ENCODE results near the gene SMCO1. TPM values are rescaled to one million over a fixed set of nuclear protein-coding genes. Genes with fewer than 3 reads are reported as not detected.
A peak's percentile ranks its signal among the peaks of the same experiment; 100 is the strongest.
"Not testable (repeated sequence)": the region's sequence is repeated elsewhere in the genome, so short reads cannot be mapped to it uniquely, and the experiment has no call there.

SMCO1 gene
- total RNA-seq, 3 donors from 2014 or later (not counting 1 experiment from before 2014, with no cell fraction given), result not detected

GRCh38 chr3:196513697-196514349 is 1.3 kb downstream of the SMCO1 start:
- intact Hi-C loops (cut with micrococcal nuclease), result no loop called here
- H3K4me1 Mint-ChIP-seq, result no peaks in the 10 kb centered on the region
- no peak overlapping the region for H3K27ac ChIP-seq (ENCODE audit: low read length)
- H3K4me3 ChIP-seq (ENCODE audit: low read length), result no peak overlapping the region
- peaks cover under 1% of the 10 kb centered on the region for H3K36me3 Mint-ChIP-seq
- peaks cover 5% of the 10 kb centered on the region in 2 donors for H3K27me3 Mint-ChIP-seq (ENCODE audit: low read depth in 2 of 2)
- 95% methylated on average over 8 of the region's 8 CpGs for WGBS (ENCODE audit: insufficient coverage)
- no peaks in the 10 kb centered on the region for H3K36me3 ChIP-seq (ENCODE audit: control insufficient read depth, insufficient read depth, low read length)
- H3K4me3 Mint-ChIP-seq, result no peak overlapping the region
- no peak overlapping the region for H3K27ac Mint-ChIP-seq
- DNase-seq, result no peak
- no peaks in the 10 kb centered on the region for H3K27me3 ChIP-seq (ENCODE audit: control insufficient read depth, insufficient read depth, low read length)
- H3K9me3 Mint-ChIP-seq, result no peaks in the 10 kb centered on the region
- H3K4me1 ChIP-seq (ENCODE audit: control insufficient read depth, insufficient read depth, low read length), result no peaks in the 10 kb centered on the region
- no peak for TF ChIP-seq CTCF (IDR thresholded peaks at IDR 0.05)
- peaks cover 18% of the 10 kb centered on the region for H3K9me3 ChIP-seq (ENCODE audit: control insufficient read depth, insufficient read depth, low read length)
- ATAC-seq, result no peak

- H3K27me3 Mint-ChIP-seq (ENCODE audit: low read depth in 2 of 2); H3K4me3 Mint-ChIP-seq; H3K4me1 ChIP-seq (ENCODE audit: control insufficient read depth, insufficient read depth, low read length); H3K9me3 Mint-ChIP-seq; H3K9me3 ChIP-seq (ENCODE audit: control insufficient read depth, insufficient read depth, low read length); H3K36me3 ChIP-seq (ENCODE audit: control insufficient read depth, insufficient read depth, low read length); H3K36me3 Mint-ChIP-seq; H3K27me3 ChIP-seq (ENCODE audit: control insufficient read depth, insufficient read depth, low read length); H3K27ac ChIP-seq (ENCODE audit: low read length); ATAC-seq; intact Hi-C loops (cut with micrococcal nuclease); H3K4me1 Mint-ChIP-seq; H3K4me3 ChIP-seq (ENCODE audit: low read length); H3K27ac Mint-ChIP-seq: not testable (repeated sequence)
- 69% methylated on average over 13 of the region's 15 CpGs for WGBS (ENCODE audit: insufficient coverage)
- peak in 1 of 2 donors; percentile 30 for DNase-seq
These were observed 3.3 kb downstream of the SMCO1 start for GRCh38 chr3:196511646-196512425.

- H3K4me1 Mint-ChIP-seq; H3K4me3 ChIP-seq (ENCODE audit: low read length); H3K4me3 Mint-ChIP-seq; H3K27me3 Mint-ChIP-seq (ENCODE audit: low read depth in 2 of 2); H3K9me3 Mint-ChIP-seq; H3K36me3 ChIP-seq (ENCODE audit: control insufficient read depth, insufficient read depth, low read length); H3K9me3 ChIP-seq (ENCODE audit: control insufficient read depth, insufficient read depth, low read length); H3K4me1 ChIP-seq (ENCODE audit: control insufficient read depth, insufficient read depth, low read length); intact Hi-C loops (cut with micrococcal nuclease); H3K27me3 ChIP-seq (ENCODE audit: control insufficient read depth, insufficient read depth, low read length); H3K27ac Mint-ChIP-seq; H3K27ac ChIP-seq (ENCODE audit: low read length); ATAC-seq; H3K36me3 Mint-ChIP-seq; DNase-seq: not testable (repeated sequence)
- 100% methylated on average over 1 of the region's 1 CpG for WGBS (ENCODE audit: insufficient coverage)
These were observed 4.0 kb downstream of the SMCO1 start for GRCh38 chr3:196511108-196511507.

GRCh38 chr3:196506687-196507086 is 8.5 kb downstream of the SMCO1 start:
- 93% methylated on average over 8 of the region's 8 CpGs for WGBS (ENCODE audit: insufficient coverage)
- Mint-ChIP-seq H3K9me3 (no peaks in the 10 kb centered on the region), H3K27ac (no peak overlapping the region), H3K4me1 (peaks cover 15 to 19% of the 10 kb centered on the region in 2 donors), H3K36me3 (no peaks in the 10 kb centered on the region), H3K27me3 (ENCODE audit: low read depth in 2 of 2) (peaks cover under 1 to 2% of the 10 kb centered on the region in 2 donors), H3K4me3 (no peak overlapping the region)
- H3K4me3 ChIP-seq (ENCODE audit: low read length), result no peak overlapping the region
- H3K27ac ChIP-seq (ENCODE audit: low read length), result no peak overlapping the region
- ATAC-seq (no peak), DNase-seq (no peak)
- no peak for TF ChIP-seq CTCF (IDR thresholded peaks at IDR 0.05)
- H3K9me3 ChIP-seq (ENCODE audit: control insufficient read depth, insufficient read depth, low read length), result no peaks in the 10 kb centered on the region
- no peaks in the 10 kb centered on the region for H3K27me3 ChIP-seq (ENCODE audit: control insufficient read depth, insufficient read depth, low read length)
- H3K4me1 ChIP-seq (ENCODE audit: control insufficient read depth, insufficient read depth, low read length), result peaks cover 12% of the 10 kb centered on the region
- H3K36me3 ChIP-seq (ENCODE audit: control insufficient read depth, insufficient read depth, low read length), result no peaks in the 10 kb centered on the region
- intact Hi-C loops (cut with micrococcal nuclease), result no loop called here
